Activated T-cell treated with anti-CD3 and anti-CD28 coated beads for 48 hours (primary cell): ENCODE data around the gene NPFFR1.

Source experiments
- DNase-seq: peaks from one replicate; pipeline ENCODE4 v3.0.0-alpha.2; 2020; ENCODE audit warnings: low read depth

NPFFR1 gene

GRCh38 chr10:70283445-70284399, at the start of gene NPFFR1:
TSS of gene NPFFR1 (minus strand) at chr10:70284004. CDS start at chr10:70283676, 328 bp downstream.
- no peak for DNase-seq

- no peak for DNase-seq
Observed at GRCh38 chr10:70333268-70333667, 49.5 kb upstream of the NPFFR1 start.

GRCh38 chr10:70331486-70332268, 47.9 kb upstream of the NPFFR1 start:
- DNase-seq: no peak

- no peak for DNase-seq
Observed at GRCh38 chr10:70331160-70331485, 47.3 kb upstream of the NPFFR1 start.

- DNase-seq: no peak
Observed at GRCh38 chr10:70330671-70331070, 46.9 kb upstream of the NPFFR1 start.

GRCh38 chr10:70328967-70329366, 45.2 kb upstream of the NPFFR1 start:
- DNase-seq: no peak

GRCh38 chr10:70328018-70328417, 44.2 kb upstream of the NPFFR1 start:
- DNase-seq: no peak

- no peak for DNase-seq
Observed at GRCh38 chr10:70324951-70325781, 41.4 kb upstream of the NPFFR1 start.

- DNase-seq: peak; percentile 1
Observed at GRCh38 chr10:70324339-70324861, 40.6 kb upstream of the NPFFR1 start.

GRCh38 chr10:70323697-70324338, 40.0 kb upstream of the NPFFR1 start:
- no peak for DNase-seq

GRCh38 chr10:70323138-70323696, 39.4 kb upstream of the NPFFR1 start:
- DNase-seq: no peak

- no peak for DNase-seq
Observed at GRCh38 chr10:70321897-70322890, 38.4 kb upstream of the NPFFR1 start.

GRCh38 chr10:70321233-70321632, 37.4 kb upstream of the NPFFR1 start:
- no peak for DNase-seq

GRCh38 chr10:70320751-70321150, 36.9 kb upstream of the NPFFR1 start:
- no peak for DNase-seq

- no peak for DNase-seq
Observed at GRCh38 chr10:70319824-70320223, 36.0 kb upstream of the NPFFR1 start.

GRCh38 chr10:70319183-70319582, 35.4 kb upstream of the NPFFR1 start:
- no peak for DNase-seq

GRCh38 chr10:70317943-70318318, 34.1 kb upstream of the NPFFR1 start:
- DNase-seq: no peak

GRCh38 chr10:70317272-70317942, 33.6 kb upstream of the NPFFR1 start:
- no peak for DNase-seq

GRCh38 chr10:70315815-70316214, 32.0 kb upstream of the NPFFR1 start:
- no peak for DNase-seq
